PC-9 (cell line): ENCODE data around the gene FAM111B. TPM values are rescaled to one million over a fixed set of nuclear protein-coding genes. Genes with fewer than 3 reads are reported as not detected.

Source experiments
- BruUV-seq: library from RNA; stranded (reverse); fragments of 400-500 nt; replicated peaks from 2 replicates; lab custom pipeline; 2021; lab: Mats Ljungman, UMichigan
- CTCF ChIA-PET: fragments of 300-600 bp; sonication (Branson Sonifier 250); formaldehyde crosslinking; loops from one replicate; lab custom pipeline; 2022; ENCODE audit warnings: antibody characterized with exemption; lab: Charles Lee
- POLR2A ChIA-PET: fragments of 300-600 bp; sonication (Branson Sonifier 250); formaldehyde crosslinking; loops from one replicate; lab custom pipeline; 2022; ENCODE audit warnings: antibody characterized with exemption; ENCODE audit not compliant: unreplicated experiment; lab: Charles Lee
- DNase-seq, 2 experiments: peaks; one replicate each; pipeline versions ENCODE4 v3.0.0 to v3.0.0-alpha.2; 2015 to 2022; ENCODE audit warnings: mixed read lengths in 1 of 2
- H2AFZ ChIP-seq: fragments of 200-600 bp; sonication (generic); 2 replicates; pipeline ENCODE4 v1.8.1; 2017; ENCODE audit warnings: antibody characterized with exemption
- H3F3A ChIP-seq: fragments of 200-600 bp; sonication (generic); 2 replicates; pipeline ENCODE4 v1.8.1; 2017; ENCODE audit warnings: antibody characterized with exemption, mild to moderate bottlenecking, low read depth; ENCODE audit not compliant: insufficient read depth
- H3K27ac ChIP-seq: fragments of 200-600 bp; sonication (generic); 2 replicates; pipeline ENCODE4 v1.6.1; 2016; ENCODE audit warnings: mixed run types
- H3K27me3 ChIP-seq: fragments of 200-600 bp; sonication (generic); 2 replicates; pipeline ENCODE4 v1.6.1; 2016; ENCODE audit warnings: low read depth, mixed run types; ENCODE audit not compliant: insufficient read depth
- H3K36me3 ChIP-seq: fragments of 200-600 bp; sonication (generic); 2 replicates; pipeline ENCODE4 v1.6.1; 2016; ENCODE audit warnings: low read depth, mixed run types
- H3K4me1 ChIP-seq: fragments of 200-600 bp; sonication (generic); replicated peaks from 2 replicates; pipeline ENCODE4 v1.6.1; 2016; ENCODE audit warnings: mixed run types; ENCODE audit not compliant: insufficient read depth
- H3K4me2 ChIP-seq: fragments of 200-600 bp; sonication (generic); 2 replicates; pipeline ENCODE4 v1.6.1; 2017; ENCODE audit warnings: mixed run types
- H3K4me3 ChIP-seq: fragments of 200-600 bp; sonication (generic); 2 replicates; pipeline ENCODE4 v1.6.1; 2016; ENCODE audit warnings: mixed run types
- H3K79me2 ChIP-seq: fragments of 200-600 bp; sonication (generic); 2 replicates; pipeline ENCODE4 v1.6.1; 2017; ENCODE audit warnings: low read depth, mixed run types
- H3K9me2 ChIP-seq: fragments of 200-600 bp; sonication (generic); 2 replicates; pipeline ENCODE4 v1.8.1; 2017; ENCODE audit warnings: mild to moderate bottlenecking; ENCODE audit not compliant: insufficient read depth
- H3K9me3 ChIP-seq: fragments of 200-600 bp; sonication (generic); 2 replicates; pipeline ENCODE4 v1.8.1; 2016; ENCODE audit warnings: low read depth; ENCODE audit not compliant: insufficient read depth
- H4K20me1 ChIP-seq: fragments of 200-600 bp; sonication (generic); 2 replicates; pipeline ENCODE4 v1.8.1; 2017; ENCODE audit not compliant: insufficient read depth
- EZH2 ChIP-seq: fragments of 200-600 bp; sonication (generic); IDR thresholded peaks from 2 replicates; pipeline ENCODE4 v1.8.0; 2017; ENCODE audit warnings: antibody characterized with exemption, low read depth
- intact Hi-C: fragments of 100-400 bp; cut with micrococcal nuclease; formaldehyde crosslinking; loops from one replicate; pipeline ENCODE4 v1.10.0; 2022; ENCODE audit not compliant: unreplicated experiment
- total RNA-seq: library from RNA; stranded (reverse); gene quantifications from 2 replicates; pipeline ENCODE4 v1.2.3, GENCODE V29; 2021
- TF ChIP-seq, protein P1 (sequence below): fragments of 200-600 bp; sonication (generic); conservative IDR thresholded peaks from 2 replicates; pipeline ENCODE4 v1.6.1; 2017; ENCODE audit warnings: mixed run types, antibody characterized with exemption, mild to moderate bottlenecking, moderate library complexity

Gene FAM111B
- total RNA-seq, 1 experiment from 2014 or later = 12.0 TPM

DNA sequence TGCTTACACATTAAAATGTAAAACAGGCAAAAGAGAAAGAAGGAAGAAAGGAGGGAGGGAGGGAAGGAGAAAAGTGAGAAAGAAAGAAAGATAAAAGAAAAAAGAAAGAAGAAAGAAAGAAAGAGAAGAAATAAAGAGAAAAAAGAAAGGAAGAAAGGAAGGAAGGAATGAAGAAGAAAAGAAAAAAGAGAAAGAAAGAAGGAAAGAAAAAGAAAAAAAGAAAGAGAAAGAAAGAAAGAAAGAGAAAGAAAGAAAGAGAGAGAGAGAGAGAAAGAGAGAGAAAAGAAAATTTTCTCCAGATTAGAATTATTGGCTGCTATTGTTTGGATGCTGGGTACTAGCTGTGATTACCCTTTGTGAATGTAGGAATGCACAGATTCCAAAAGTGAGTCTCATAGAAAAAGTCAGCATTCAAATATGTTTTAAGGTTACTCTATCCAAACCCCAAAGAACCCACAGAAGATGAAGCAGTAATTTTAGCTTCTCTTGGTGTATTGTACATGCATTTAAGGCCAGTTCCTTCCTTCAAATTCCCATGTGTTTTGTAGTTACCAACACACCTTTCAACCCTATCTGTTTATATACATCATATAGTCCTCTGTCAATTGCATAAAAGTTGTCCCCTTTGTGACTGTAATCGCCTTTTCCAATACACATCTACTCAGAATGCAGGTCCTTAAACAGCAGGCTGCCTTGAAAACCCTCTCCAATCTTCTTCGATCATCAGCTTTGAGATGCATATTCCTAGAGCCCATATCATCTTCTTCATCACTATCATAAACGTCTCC is 34.8 kb downstream of the FAM111B start:
- Histone ChIP-seq H3K36me3 (peaks cover 6% of the 10 kb centered on the region; the same call in 1 of the 2 replicates), H4K20me1 (no peaks in the 10 kb centered on the region), H3K9me2 (no peaks in the 10 kb centered on the region; the same call in 1 of the 2 replicates), H3K4me2 (peak overlapping the region; percentile 78), H2AFZ (peak overlapping the region; percentile 81), H3K79me2 (no peaks in the 10 kb centered on the region), H3K9me3 (0 out of 2 replicates have a peak, but pooled peaks cover 2% of the 10 kb centered on the region), H3K4me1 (peaks cover 37% of the 10 kb centered on the region), H3K27me3 (no peaks in the 10 kb centered on the region), H3K4me3 (peak overlapping the region; percentile 72), H3K27ac (peak overlapping the region; percentile 61), H3F3A (peaks cover 29% of the 10 kb centered on the region)
- DNase-seq = no peak
- intact Hi-C loops = loop anchor here (1.0 to 10.0 kb wide), 5 partner anchors 31 to 1477 kb away; partner anchors contain the start of genes DTX4, FAM111B and ZDHHC5
- ChIA-PET POLR2A (interaction anchor here (0.6 kb wide), 4 partner anchors 32 to 1475 kb away, joined by 3 to 5 read pairs (median 4); no protein-coding TSS in a partner anchor), CTCF (interaction anchor here (0.6 to 1.8 kb wide), 5 partner anchors 16 to 1648 kb away, joined by 3 to 11 read pairs (median 3); partner anchors contain the start of gene DTX4)
- TF ChIP-seq, protein P1, sequence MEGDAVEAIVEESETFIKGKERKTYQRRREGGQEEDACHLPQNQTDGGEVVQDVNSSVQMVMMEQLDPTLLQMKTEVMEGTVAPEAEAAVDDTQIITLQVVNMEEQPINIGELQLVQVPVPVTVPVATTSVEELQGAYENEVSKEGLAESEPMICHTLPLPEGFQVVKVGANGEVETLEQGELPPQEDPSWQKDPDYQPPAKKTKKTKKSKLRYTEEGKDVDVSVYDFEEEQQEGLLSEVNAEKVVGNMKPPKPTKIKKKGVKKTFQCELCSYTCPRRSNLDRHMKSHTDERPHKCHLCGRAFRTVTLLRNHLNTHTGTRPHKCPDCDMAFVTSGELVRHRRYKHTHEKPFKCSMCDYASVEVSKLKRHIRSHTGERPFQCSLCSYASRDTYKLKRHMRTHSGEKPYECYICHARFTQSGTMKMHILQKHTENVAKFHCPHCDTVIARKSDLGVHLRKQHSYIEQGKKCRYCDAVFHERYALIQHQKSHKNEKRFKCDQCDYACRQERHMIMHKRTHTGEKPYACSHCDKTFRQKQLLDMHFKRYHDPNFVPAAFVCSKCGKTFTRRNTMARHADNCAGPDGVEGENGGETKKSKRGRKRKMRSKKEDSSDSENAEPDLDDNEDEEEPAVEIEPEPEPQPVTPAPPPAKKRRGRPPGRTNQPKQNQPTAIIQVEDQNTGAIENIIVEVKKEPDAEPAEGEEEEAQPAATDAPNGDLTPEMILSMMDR = no peak
- no peak for TF ChIP-seq EZH2
- BruUV-seq = TSS peak; percentile 67

DNA sequence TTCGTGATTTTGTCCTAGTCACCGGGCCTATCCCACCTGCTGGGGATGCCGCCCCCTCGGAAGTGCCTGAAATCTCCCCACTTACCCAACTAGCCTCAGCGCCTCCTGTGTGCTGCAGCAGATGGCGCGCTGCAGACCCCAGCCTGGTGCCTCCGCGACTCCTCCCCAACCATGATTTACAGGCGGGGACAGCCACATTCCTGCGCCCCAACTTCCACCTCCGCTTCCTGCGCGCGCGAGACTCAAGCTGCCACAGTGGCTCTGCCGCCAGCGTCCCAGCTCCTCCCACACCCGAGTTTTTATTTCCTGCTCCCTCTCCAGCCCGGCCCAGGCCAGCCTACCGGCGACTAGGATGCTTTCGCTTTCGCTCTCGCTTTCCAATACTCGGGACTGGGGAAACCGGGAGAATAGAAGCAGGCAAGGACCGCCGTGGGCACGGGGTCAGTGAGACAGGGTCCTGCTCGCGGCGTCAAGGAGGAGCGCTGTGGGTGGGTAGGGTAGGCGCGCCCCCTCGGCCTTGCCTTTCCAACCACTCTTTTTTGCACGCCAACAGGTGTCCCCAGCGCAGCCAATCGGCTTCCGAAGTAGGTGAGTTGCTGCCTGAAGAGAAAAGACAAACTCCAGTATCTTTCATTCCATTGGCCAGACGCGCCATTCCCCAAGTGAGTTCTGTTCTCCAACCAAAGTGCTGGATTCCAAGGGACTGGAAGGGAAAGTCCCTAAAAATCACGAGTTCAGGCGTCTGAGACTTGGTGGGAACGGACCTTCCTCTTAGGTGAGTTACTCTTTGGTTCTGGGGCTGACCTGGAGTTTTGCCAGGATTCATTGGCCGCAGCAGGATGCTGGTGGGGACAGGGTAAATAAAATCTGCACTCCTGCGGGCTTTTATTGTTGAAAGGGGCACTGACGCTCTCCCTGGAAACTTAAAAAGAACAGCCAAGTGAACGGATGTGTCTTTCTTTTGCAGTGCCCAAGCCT is 35.8 kb downstream of the FAM111B start, which contains the start of gene FAM111A:
FAM111A (plus strand) TSS at position 327 of the 978 bp plus-strand sequence. CDS start 6,017 bp downstream, outside the sequence.
- H3F3A ChIP-seq = peaks cover 29% of the 10 kb centered on the region
- TSS peak; percentile 35 for BruUV-seq
- no peaks in the 10 kb centered on the region for H3K27me3 ChIP-seq
- H3K9me3 ChIP-seq = 0 out of 2 replicates have a peak, but pooled peaks cover 2% of the 10 kb centered on the region
- no peak for TF ChIP-seq EZH2
- TF ChIP-seq, protein P1 = no peak; the same call in 1 of the 2 replicates
- peak within 1 kb of the TSS; percentile 72 for H3K4me3 ChIP-seq
- intact Hi-C loops = loop anchor here (1.0 to 10.0 kb wide), 5 partner anchors 30 to 1478 kb away; partner anchors contain the start of genes DTX4, FAM111B and ZDHHC5
- ChIA-PET CTCF (interaction anchor here (0.6 to 1.8 kb wide), 3 partner anchors 15 to 36 kb away, joined by 3 to 11 read pairs (median 3); partner anchors contain the start of gene DTX4), POLR2A (interaction anchor here (0.6 kb wide), 3 partner anchors 33 to 1476 kb away, joined by 3 to 5 read pairs (median 3); no protein-coding TSS in a partner anchor)
- peak within 1 kb of the TSS; percentile 78 for H3K4me2 ChIP-seq
- H4K20me1 ChIP-seq = no peaks in the 10 kb centered on the region
- H3K9me2 ChIP-seq = no peaks in the 10 kb centered on the region; the same call in 1 of the 2 replicates
- peak within 1 kb of the TSS; percentile 81 for H2AFZ ChIP-seq
- peak; percentile 91 to 94 for DNase-seq
- peak within 1 kb of the TSS; percentile 61 for H3K27ac ChIP-seq
- H3K79me2 ChIP-seq = no peaks in the 10 kb centered on the region
- peaks cover 37% of the 10 kb centered on the region for H3K4me1 ChIP-seq
- peaks cover 7% of the 10 kb centered on the region; the same call in 1 of the 2 replicates for H3K36me3 ChIP-seq
